Ramos (cell line): ENCODE data around the gene CCDC77.

Experiments used
- in situ Hi-C: fragments of 300-500 bp; cut with MboI; formaldehyde crosslinking; loops from one replicate; pipeline ENCODE4 v1.14.3; 2022; ENCODE audit warnings: low sequenced_read_pairs; ENCODE audit not compliant: unreplicated experiment

CCDC77 gene

DNA sequence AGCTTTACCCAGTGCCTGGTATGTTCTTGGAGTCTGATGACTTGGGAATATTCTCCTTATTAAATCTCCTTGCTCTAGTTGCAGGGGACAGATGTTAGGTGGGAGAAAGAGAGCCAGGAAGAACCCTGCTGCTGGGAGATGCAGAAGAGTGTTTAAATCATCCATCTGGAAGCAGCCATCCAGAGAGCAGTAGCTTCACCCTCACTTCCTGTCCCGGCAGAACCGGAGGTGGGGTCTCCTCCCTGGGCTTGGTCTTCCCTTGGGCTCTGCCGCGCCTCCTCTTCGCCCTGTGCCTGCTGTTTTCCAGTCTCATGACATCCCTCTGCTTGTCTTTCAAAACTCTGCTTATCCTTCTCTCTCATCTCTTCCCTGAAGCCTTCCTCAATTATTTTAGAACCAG, 73.8 kb downstream of the CCDC77 start:
- in situ Hi-C loops: no loop called here

DNA sequence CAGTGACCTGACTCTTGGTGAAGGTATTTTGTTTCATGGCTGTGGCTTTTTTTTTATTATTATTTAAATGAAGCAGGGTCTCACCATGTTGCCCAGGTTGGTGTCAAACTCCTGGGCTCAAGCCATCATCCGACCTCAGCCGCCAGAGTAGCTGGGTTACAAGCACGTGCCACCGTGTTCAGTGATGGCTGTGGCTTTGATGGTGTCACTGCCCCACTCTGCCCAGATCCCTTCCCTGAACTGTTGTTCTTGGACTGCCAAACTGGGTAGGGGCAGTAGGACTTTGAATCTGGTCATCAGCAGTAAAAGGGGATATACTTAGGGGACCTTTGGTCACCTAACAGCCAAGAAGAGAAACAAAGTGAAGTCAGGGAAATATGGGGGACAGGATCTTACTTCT, 77.7 kb downstream of the CCDC77 start:
- in situ Hi-C loops: no loop called here

DNA sequence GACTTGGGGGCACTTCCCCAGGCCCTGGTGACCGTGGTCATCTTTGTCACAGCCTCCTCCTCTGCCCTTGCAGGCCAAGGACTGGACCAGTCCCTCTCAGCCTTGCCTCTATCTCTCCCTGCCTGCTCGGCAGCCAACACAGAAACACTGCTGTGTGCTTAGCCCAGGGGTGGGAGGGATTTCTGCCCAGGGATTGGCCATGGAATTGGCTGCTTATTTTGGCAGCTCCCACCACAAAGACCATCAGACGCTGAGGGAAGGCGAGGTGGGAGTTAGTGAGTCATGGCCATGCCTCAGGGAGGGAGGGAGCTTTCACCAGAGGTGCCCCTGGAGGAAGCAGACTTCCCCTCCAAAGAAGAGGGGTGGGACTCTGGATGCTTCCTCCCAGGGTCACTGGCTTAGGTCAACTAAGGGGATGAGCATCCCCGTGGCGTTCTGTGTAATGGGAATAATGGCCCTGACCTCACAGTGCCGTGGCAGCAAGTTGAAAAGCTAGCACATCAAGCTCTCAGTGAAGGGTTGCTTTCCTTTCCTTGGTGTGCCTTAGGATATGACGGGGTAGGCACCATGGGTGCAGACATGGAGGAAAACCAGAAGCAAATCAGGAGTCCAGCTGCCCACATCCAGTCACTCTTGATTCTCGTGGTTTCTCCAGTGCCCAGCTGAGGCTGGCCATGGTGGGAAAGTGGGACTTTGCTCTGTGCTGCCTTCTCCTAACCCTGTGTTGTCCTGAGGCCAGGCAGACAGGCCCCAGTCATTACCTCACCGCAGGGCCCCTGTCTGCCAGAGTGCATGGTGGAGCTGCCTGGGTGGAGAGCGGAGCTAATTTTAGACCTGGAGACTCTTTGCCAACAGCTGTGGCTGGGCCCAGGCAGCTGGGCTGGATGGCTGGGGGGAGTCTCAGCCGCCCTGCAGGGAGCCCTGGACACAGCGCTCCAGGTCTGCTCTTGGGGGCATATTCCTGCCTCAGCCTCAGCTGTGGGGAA, 79.7 kb downstream of the CCDC77 start:
- in situ Hi-C loops: no loop called here

DNA sequence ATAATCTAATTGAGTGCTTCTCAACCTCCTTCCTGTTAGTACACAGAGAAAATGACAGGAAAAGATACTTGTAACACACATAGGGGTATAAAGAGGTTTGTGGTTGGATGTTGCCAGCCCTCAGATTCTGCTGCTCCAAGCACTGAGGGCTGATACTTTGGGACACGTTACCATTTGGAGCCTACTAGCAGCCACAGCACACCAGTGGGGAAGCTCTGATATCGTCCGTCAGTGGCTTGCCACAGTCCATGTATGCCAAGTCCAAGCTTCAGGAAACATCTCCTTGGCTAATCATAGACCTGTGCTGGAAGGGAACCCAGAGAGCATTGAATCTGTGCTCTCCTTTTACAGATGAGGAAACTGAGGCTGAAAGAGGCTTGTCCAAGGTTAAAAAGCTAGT, 80.6 kb downstream of the CCDC77 start:
- in situ Hi-C loops: no loop called here

DNA sequence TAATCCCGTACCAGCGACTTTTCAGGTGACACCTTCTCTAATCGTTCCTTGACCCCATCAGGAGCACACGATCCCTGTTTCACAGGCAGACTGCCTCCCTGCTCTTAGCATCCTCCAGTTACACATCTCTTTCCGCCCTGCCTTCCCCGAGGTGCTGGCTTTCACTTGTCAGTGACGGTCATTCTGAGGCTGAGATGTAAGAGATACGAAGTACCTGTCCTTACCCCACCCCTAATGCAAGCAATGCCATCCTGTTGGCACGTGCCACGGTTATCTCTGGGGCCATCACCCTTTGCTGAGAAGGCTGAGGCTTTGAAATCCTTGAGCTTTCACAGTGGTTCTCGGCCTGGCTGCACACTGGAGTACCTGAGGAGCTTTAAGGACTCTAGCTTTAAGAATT, 82.7 kb downstream of the CCDC77 start:
- in situ Hi-C loops: no loop called here

DNA sequence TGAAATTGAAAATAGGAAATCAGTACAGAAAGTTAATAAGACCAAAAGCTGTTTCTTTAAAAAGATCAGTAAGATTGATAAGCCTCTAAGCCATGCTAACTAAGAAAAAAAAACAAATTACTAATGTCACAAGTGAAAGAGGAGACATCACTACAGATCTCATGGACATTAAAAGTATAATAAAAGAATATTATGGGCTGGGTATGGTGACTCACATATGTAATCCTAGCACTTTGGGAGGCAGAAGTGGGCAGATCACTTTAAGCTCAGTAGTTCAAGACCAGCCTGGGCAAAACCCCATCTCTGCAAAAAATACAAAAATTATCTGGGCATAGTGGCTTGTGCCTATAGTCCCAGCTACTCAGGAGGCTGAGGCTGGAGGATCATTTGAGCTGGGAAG, 88.8 kb downstream of the CCDC77 start:
- in situ Hi-C loops: no loop called here
